ENCODE results near the gene EIF5AL1. TPM values are rescaled to one million over a fixed set of nuclear protein-coding genes. Genes with fewer than 3 reads are reported as not detected.
"Not testable (repeated sequence)": the region's sequence is repeated elsewhere in the genome, so short reads cannot be mapped to it uniquely, and the experiment has no call there.

Gene EIF5AL1
- total and polyA plus RNA-seq, 9 of the 15 experiments (the other 6 are each of a cell fraction or from before 2014, with no cell fraction given), result 0.03 to 3.4 (median 0.53) TPM; not detected in 1

GRCh38 chr10:79509306-79509933 lies 2.9 kb upstream of the EIF5AL1 start:
- peak; percentile 100 for FAIRE-seq
- ATAC-seq, result peak; percentile 96
- CTCF ChIA-PET (ENCODE audit: low intra/inter-chr PET ratio), result not testable (repeated sequence)

GRCh38 chr10:79509934-79510508 lies 2.3 kb upstream of the EIF5AL1 start:
- H3K79me2 ChIP-seq (ENCODE audit: control insufficient read depth, insufficient read depth, low read length); FAIRE-seq; H3K9me3 ChIP-seq (replicated peaks; ENCODE audit: control insufficient read depth, insufficient read depth, low read depth, low read length); H3K9me1 ChIP-seq (ENCODE audit: control insufficient read depth, insufficient read depth, low read length); H3K4me1 ChIP-seq (replicated peaks in 1 of 2; ENCODE audit: control insufficient read depth in 2 of 2, insufficient read depth in 2 of 2, low read length in 2 of 2); H3K36me3 ChIP-seq (ENCODE audit: control insufficient read depth, insufficient read depth, low read length); intact Hi-C loops (cut with micrococcal nuclease); H3K9ac ChIP-seq (ENCODE audit: insufficient read depth in 1 of 2, low read depth in 2 of 2, low read length in 2 of 2); BruUV-seq (replicated peaks); CTCF ChIA-PET (ENCODE audit: low intra/inter-chr PET ratio); H3K4me2 ChIP-seq (ENCODE audit: insufficient read depth, low read length); DNase-seq (ENCODE audit: extremely low read depth in 1 of 4, low spot score in 3 of 4); ATAC-seq; H3K27ac ChIP-seq (ENCODE audit: extremely low read depth, low read depth, low read length); H4K20me1 ChIP-seq (replicated peaks; ENCODE audit: control insufficient read depth, insufficient read depth, low read length); H2AFZ ChIP-seq (ENCODE audit: low read depth, low read length); H3K4me3 ChIP-seq: not testable (repeated sequence)
- POLR2A ChIA-PET, result interaction anchor here (0.6 kb wide), 1 partner anchor 27 kb away, joined by 3 read pairs; no protein-coding TSS in a partner anchor
- WGBS (ENCODE audit: insufficient coverage, low coverage, missing lambda C conversion rate), result 0% methylated on average over 2 of the region's 5 CpGs
- peaks cover 5 to 32% of the 10 kb centered on the region in 2 experiments; a peak in 4 of 5 replicates for H3K27me3 ChIP-seq (ENCODE audit: control insufficient read depth in 2 of 2, insufficient read depth in 2 of 2, low read length in 2 of 2)
- in situ Hi-C loops (cut with MboI), result loop anchor here (5.0 kb wide), 1 partner anchor 737 kb away; no protein-coding TSS in a partner anchor

More at GRCh38 chr10:79509306-79509933, 2.9 kb upstream of the EIF5AL1 start:
- H3K79me2 ChIP-seq (ENCODE audit: control insufficient read depth, insufficient read depth, low read length); H3K36me3 ChIP-seq (ENCODE audit: control insufficient read depth, insufficient read depth, low read length); H3K4me1 ChIP-seq (replicated peaks in 1 of 2; ENCODE audit: control insufficient read depth in 2 of 2, insufficient read depth in 2 of 2, low read length in 2 of 2); in situ Hi-C loops (cut with MboI); H3K4me2 ChIP-seq (ENCODE audit: insufficient read depth, low read length); intact Hi-C loops (cut with micrococcal nuclease); H3K9ac ChIP-seq (ENCODE audit: insufficient read depth in 1 of 2, low read depth in 2 of 2, low read length in 2 of 2); H3K9me3 ChIP-seq (replicated peaks; ENCODE audit: control insufficient read depth, insufficient read depth, low read depth, low read length); H4K20me1 ChIP-seq (replicated peaks; ENCODE audit: control insufficient read depth, insufficient read depth, low read length); DNase-seq (ENCODE audit: extremely low read depth in 1 of 4, low spot score in 3 of 4); H3K4me3 ChIP-seq; H3K27ac ChIP-seq (ENCODE audit: extremely low read depth, low read depth, low read length); BruUV-seq (replicated peaks); H2AFZ ChIP-seq (ENCODE audit: low read depth, low read length); H3K9me1 ChIP-seq (ENCODE audit: control insufficient read depth, insufficient read depth, low read length); POLR2A ChIA-PET: not testable (repeated sequence)
- 5% methylated on average over 2 of the region's 3 CpGs for WGBS (ENCODE audit: insufficient coverage, low coverage, missing lambda C conversion rate)
- H3K27me3 ChIP-seq (ENCODE audit: control insufficient read depth in 2 of 2, insufficient read depth in 2 of 2, low read length in 2 of 2), result peaks cover 5 to 32% of the 10 kb centered on the region in 2 experiments; a peak in 4 of 5 replicates

- H4K20me1 ChIP-seq (replicated peaks; ENCODE audit: control insufficient read depth, insufficient read depth, low read length); H3K9ac ChIP-seq (ENCODE audit: insufficient read depth in 1 of 2, low read depth in 2 of 2, low read length in 2 of 2); BruUV-seq (replicated peaks); CTCF ChIA-PET (ENCODE audit: low intra/inter-chr PET ratio); POLR2A ChIA-PET; H3K4me3 ChIP-seq; H3K36me3 ChIP-seq (ENCODE audit: control insufficient read depth, insufficient read depth, low read length); H2AFZ ChIP-seq (ENCODE audit: low read depth, low read length); H3K27me3 ChIP-seq (ENCODE audit: control insufficient read depth in 2 of 2, insufficient read depth in 2 of 2, low read length in 2 of 2); H3K9me1 ChIP-seq (ENCODE audit: control insufficient read depth, insufficient read depth, low read length); H3K9me3 ChIP-seq (replicated peaks; ENCODE audit: control insufficient read depth, insufficient read depth, low read depth, low read length); H3K79me2 ChIP-seq (ENCODE audit: control insufficient read depth, insufficient read depth, low read length); intact Hi-C loops (cut with micrococcal nuclease); in situ Hi-C loops (cut with MboI); DNase-seq (ENCODE audit: extremely low read depth in 1 of 4, low spot score in 3 of 4); H3K4me1 ChIP-seq (replicated peaks in 1 of 2; ENCODE audit: control insufficient read depth in 2 of 2, insufficient read depth in 2 of 2, low read length in 2 of 2); ATAC-seq; H3K4me2 ChIP-seq (ENCODE audit: insufficient read depth, low read length); H3K27ac ChIP-seq (ENCODE audit: extremely low read depth, low read depth, low read length): not testable (repeated sequence)
- 0% methylated on average over 4 of the region's 7 CpGs for WGBS (ENCODE audit: insufficient coverage, low coverage, missing lambda C conversion rate)
- peak; percentile 55 for FAIRE-seq
Observed at GRCh38 chr10:79516532-79517205, 4.3 kb downstream of the EIF5AL1 start.
